Astrocyte (in vitro differentiated cells and primary cell): ENCODE data around the gene ZNF839.

Experiments used
- CTCF ChIP-seq: IDR thresholded peaks from 2 replicates; pipeline ENCODE4 v1.5.1; 2011; ENCODE audit warnings: low read depth, mild to moderate bottlenecking, inconsistent platforms, low read length, moderate library complexity; ENCODE audit not compliant: insufficient read depth
- EZH2 ChIP-seq: IDR thresholded peaks from 2 replicates; pipeline ENCODE4 v1.6.1; 2012; ENCODE audit warnings: mild to moderate bottlenecking, low read length, inconsistent platforms; ENCODE audit not compliant: insufficient read depth

GRCh38 chr14:102304611-102305506 is 14.7 kb upstream of the ZNF839 start, which contains the start of gene MOK:
- no peak for TF ChIP-seq EZH2
- no peak for TF ChIP-seq CTCF
